HuH-7.5 (cell line): ENCODE data around the gene USF1.

Source experiments
- DNase-seq: peaks from one replicate; pipeline ENCODE4 v3.0.0; 2011; ENCODE audit warnings: low spot score

USF1 gene, protein sequence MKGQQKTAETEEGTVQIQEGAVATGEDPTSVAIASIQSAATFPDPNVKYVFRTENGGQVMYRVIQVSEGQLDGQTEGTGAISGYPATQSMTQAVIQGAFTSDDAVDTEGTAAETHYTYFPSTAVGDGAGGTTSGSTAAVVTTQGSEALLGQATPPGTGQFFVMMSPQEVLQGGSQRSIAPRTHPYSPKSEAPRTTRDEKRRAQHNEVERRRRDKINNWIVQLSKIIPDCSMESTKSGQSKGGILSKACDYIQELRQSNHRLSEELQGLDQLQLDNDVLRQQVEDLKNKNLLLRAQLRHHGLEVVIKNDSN

DNA sequence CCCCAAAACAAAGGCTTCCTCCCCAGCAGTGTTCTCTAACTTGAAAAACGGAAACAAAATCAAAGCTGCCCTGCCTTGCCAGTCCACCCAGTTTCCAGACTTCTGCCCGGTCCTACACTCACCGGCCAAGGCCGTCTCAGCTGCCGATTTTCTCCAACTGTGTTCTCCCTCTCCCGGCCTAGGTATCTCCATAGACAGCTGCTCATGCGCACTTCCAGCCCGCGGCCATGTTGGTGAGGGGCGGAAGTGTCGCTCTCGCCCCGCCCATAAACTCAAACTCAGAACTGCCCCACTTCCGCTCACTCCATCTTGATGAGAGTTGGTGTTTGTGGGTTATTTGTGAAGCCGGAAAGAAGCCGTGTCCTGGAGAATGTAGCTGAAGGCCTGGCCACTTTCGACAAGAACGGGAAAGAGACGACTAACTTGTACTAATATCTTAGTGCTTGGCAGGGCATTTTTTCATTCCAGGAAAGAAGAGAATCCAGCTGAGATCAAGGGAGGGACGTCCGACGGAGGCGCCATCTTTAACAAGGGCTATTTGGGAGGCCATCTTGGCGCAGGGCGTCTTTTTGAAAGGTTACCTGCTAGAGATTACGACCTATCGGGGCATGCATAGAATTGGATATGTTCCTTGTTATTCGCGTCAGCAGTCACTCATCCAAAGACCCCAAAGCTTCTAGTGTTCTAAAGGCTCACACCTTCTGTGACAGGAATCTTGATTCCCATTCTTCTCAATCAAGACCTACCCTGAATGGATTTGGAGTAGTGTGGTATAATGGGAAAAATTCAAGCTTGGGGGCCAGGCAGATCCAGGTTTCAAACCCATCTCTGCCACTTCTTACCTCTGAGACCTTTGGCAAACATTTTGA is at the start of gene USF1:
Gene USF1 (minus strand): TSS at position 242 of the 869 bp plus-strand sequence. CDS start 2,702 bp downstream, outside the sequence.
- peak; percentile 90 for DNase-seq

DNA sequence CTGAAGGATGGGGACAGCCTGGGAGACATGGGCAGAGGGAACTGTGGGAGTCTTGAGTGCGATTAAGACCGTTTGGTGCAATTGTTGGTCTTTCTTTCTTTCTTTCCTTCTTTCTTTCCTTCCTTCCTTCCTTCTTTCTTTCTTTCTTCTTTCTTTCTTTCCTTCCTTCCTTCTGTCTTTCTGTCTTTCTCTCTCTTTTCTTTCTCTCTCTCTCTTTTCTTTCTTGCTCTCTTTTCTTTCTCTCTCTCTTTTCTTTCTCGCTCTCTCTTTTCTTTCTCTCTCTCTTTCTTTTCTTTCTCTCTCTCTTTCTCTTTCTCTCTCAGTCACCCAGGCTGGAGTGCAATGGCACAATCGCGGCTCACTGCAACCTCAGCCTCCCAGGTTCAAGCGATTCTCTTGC is 49.5 kb upstream of the USF1 start:
- no peak for DNase-seq

DNA sequence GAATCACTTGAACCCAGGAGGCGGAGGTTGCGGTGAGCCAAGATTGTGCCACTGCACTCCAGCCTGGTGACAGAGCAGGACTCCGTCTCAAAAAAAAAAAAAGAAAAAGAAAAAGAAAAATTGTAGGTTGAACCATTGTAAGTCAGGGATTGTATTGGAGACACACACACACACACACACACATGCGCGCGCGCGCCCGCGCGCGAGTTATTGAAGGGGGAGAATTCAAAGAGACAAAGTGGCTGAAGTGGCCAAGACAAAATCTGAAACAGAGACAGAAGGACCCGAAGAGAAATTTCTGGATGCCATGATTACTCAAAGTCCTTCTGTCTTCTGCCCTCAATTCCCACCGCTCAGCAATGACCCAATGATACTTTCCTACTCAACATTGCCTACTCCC is 48.7 kb upstream of the USF1 start:
- no peak for DNase-seq

DNA sequence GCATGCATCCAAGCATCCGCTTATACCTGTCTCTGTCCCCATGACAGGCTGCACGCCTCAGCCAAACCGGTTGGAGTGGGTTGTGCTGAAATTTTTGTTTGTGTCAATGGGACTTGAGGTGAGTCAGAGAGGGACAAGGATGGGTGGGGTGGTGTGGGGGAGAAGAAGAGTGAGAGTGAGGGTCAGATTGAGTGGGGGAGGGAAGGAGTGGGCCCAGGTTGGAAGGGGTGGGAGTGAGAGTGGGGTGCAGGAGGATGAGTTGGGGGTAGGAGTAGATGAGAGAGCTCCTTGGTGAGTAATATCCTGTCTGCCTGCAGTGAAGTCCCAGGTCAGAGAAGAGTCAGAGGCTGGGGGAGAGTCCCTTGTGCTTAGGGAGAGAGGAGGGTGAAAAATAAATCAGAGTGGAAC is 46.8 kb upstream of the USF1 start:
- no peak for DNase-seq

DNA sequence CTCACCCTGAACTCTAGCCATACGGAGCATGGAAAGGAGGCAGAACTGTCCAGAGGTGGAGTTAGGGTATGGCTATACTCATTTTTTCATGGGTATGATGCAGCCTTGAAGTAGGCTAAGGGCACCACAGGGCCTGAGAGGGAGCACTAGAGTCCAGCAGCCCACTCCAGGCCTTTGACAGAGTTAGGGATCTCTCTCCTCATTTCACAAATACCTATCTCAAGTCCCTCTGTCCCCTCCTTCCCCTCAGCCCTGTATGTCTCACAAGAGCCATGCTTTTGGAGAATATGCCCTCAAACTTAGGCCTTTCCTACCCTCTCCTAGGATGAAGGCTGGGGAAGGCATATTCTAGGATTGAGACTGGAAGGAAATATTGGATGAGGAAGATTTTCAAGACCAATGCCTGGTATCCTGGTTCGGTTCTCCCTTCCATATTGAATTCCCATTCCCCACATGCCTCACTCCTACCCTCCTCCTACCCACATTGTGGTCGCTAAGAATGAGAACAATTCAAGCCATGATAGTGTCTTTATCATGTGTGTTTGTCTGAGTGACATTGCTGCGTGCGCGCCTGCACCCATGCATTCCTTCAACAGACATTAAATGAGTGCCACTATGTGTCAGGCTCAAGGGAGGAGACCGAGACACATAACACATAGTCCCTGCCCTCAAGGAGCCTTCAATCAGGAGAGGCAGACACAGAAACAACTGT is 46.2 kb upstream of the USF1 start:
- DNase-seq = no peak

DNA sequence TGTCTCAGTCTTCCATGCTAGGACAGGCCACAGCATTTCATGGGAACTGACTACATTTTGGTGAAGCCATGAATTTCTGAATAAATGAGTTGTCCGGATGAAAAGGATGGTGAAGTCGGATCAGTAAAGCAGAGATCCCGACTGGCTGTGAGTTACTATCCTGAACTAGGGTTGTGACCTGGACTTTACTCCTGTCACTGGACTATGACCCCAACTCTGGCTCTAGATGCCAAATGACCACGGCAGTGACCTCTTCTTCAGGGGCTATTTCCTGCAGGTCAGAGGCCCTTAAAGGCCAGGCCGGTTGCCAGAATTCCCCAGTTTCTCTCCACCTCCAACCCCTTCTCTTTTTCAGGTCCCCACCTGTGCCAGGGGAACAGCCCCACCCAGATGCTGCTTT is 45.3 kb upstream of the USF1 start:
- DNase-seq = no peak

DNA sequence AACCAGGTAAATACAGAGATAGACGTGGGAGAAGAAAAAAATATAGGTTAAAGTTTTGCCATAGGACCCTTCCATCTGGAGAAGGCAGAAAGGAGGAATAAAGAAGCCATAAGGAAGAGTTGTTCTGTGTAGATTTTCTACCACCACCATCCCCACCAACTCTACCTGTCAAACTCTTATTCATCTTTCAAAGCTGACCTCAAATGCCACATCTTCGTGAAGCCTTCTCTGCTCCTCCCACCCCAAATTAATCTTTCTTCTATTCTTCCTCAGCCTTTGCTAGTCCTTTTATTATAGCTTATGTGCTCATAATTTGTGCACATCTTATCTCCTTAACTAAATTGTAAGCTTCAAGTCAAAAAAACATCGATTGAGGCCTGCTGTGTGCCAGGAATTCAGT is 44.8 kb upstream of the USF1 start:
- DNase-seq = no peak

DNA sequence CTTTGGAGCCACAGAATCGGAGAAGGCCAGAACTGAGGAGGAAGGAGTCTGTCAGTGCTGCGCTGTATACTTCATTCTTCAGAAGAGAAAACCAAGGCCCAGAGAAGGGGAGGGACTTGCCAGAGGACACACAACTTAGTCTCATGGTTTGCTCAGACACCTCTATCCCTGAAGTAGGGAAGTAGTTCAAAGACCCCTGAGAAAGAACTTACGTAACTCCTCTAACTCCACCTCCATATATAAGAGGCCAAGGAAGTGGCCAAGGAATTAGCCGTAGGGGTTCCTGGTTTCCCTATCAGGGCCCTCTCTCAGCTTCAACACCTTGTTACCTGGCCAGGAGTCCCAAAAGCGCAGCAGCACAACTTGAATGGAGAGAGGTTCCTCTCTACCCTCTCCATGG is 44.2 kb upstream of the USF1 start:
- DNase-seq = no peak

DNA sequence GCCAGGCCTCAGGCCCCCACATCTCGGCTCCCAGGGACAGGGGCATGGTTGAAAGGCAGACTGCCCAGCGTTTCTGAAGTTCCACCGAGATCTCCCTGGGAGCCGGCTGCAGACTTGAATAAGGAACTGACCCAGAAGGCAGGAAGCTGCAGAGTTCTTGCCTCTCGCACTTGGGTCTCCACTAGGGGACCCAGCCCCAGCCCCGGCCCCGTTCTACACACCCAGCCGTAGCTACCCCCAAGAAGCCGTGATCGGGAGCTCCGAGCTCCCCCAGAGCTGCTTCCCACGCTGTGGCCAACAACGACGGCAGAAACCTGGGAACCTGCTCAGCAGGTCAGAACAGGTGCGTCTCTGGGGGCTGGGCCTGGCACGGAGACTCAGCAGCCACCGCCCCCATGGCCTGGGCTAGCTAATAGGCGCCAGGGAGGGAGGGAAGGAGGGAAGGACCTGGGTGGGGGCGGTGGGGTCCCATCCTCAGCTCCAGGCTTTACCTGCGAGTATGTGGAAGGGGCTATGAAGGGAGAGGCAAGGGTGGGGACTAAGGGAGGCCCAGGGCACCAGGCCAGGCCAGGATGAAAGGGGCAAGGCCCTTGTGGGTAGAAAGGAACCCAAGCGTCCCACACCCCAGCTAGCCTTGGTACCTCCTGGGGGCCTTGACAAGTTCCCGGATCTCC is 43.6 kb upstream of the USF1 start, which contains the start of gene NECTIN4:
Gene NECTIN4 (minus strand): TSS at position 308 of the 674 bp plus-strand sequence. CDS start 262 bp downstream, at position 46.
- DNase-seq = no peak

DNA sequence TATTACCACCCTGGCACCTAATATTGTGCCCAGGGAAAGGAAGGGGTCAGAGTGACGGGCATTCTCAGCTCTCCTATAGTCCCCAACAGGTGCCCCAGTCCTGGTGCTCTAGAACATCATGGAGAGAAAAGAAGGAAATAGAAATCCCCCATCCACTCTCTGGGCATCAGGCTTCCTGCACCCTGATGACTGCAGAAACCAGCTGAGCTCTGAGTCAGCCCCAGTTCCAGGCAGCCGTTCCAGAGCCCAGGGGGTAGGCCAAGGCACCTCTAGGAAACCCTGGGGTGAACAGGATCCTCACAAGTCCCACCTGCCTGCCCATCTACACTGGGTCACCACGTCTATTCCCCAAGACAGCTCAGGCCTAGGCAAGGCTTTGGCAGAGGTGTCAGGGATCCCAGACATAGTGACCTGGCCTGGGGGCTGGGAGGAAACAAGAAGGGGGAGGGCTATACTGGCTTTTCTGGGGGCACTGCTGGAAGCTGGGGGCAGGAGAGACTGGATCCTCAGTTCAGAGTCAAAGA is 42.9 kb upstream of the USF1 start:
- no peak for DNase-seq

DNA sequence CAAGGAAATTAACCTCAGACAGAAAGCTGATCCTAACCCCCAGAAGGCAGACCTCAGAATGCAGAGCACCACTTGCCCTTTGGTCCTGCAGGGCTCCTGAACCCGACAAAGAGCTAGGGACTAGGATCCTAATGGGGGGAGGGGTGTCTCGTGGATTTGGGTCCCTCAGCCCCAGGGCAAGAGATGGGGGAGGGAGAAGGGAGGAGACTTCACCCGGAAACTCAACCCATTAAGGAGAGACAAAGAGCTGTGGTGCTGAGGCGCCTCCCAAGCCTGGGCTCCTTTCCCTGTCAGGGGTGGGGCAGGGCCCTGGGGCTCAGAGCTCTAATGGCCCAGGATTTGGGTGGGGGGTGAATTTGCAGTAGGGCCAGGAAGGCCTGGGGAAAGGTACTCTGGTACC is 40.7 kb upstream of the USF1 start:
- DNase-seq = no peak

DNA sequence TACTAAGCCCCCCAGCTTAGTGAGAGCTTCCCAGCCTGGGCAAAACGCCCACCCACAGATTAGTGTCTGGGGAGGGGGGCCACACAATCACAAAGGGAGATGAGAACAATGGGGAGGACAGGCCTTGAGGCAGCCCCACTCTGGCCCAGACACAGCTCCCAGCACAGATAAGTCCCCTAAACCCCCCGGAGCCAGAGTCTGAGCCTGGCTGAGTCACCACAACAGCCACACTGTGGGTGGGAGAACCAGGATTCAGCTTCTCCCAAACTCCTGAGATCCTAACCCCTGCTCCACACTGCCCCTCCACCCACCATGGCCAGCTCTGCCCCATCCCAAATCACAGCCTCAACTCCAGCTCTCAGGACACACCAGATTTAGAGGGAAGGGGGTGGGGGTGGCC is 39.4 kb upstream of the USF1 start:
- DNase-seq = no peak

DNA sequence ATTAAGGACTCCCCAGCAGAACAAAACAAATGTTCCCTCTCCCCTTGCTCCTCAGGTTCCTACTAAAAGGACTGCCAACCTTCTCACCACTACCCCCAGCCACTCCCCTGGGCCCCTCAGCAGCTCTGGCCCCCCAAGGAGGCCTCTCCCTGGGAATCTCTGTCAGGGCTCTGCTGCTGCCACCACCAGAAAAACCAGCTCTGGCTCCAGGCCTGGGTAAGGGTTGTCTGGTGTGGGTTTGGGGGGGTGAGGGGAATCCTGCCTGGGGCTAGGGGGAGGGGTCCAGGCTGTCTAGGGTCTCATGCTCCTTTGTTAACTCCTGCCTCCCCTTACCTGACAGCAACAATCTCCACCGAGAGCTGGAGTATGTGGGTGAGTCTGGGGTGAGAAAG is 38.8 kb upstream of the USF1 start:
- DNase-seq = no peak

DNA sequence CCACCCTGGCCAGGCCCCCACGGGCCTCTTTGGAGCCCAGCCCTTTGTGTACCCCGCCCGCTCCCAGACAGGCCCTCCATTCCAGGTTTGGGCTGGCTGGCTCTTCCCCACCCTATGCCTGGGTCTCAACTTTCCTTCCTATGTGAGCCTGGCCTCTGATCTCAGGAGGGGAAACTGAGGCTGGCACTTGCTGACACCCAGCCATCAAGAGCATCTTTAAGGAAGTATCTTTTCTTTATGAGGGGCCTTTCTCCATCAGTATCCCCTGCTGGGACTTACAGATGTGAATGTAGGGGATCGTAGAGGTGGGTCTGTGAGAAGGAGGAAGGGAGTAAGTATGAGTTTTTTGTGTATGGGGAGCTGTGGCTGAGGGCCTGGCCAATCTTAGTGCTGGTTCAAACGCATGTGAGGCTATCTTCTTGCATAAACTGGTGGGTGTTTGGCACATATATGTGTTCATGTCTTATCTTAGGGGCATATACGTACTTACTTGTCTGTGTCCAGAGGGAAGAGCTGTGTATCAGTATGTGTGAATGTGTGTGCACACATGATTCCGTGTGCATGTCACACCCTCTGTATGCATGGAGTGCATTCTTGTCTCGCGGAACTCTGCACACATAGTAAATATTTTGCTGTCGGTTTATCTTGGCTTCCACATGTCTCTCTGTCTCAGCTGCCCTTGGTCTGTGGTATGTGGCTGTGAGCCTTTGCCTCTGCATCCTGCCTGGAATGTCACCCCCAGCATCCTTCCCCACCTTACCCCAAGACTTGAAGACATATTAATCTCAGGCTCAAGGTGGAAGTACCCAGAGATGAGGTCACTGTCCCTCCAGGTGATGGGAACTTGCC is 38.2 kb upstream of the USF1 start:
- DNase-seq = no peak

DNA sequence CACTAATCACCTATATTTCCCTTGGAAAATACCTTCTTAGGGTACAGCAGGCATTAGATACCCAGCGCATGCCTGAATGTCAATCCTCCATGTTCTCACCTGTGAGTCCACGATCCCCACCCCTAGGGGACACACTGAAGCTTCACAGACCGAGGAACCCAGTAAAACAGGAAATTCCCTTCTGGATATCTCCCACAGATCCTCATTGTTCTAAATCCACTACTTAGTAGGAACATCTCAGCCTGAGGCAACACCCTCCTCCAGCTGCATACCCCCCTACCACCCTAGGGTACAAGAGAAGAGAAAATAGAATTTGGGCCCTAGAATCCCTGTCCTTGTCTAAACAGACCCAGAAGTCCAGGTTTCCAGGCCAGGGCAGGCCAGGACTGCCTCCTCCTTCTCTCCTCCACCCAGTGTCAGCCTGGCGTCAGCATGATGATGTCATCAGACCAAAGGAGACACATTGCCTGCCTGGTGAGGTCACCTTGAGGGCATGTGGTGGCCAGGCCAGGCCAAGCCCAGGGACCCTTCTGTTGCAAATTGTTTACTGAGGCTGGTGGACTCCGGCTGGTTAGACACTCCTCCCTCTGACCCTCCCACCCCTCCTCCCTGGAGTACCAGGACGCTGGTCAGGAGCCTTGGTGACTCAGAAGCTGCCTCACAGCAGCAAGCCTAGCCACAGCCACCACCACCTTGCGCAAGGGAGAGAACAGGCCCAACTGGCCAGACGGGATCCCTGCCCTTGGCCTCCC is 37.4 kb upstream of the USF1 start:
- DNase-seq = peak; percentile 47

DNA sequence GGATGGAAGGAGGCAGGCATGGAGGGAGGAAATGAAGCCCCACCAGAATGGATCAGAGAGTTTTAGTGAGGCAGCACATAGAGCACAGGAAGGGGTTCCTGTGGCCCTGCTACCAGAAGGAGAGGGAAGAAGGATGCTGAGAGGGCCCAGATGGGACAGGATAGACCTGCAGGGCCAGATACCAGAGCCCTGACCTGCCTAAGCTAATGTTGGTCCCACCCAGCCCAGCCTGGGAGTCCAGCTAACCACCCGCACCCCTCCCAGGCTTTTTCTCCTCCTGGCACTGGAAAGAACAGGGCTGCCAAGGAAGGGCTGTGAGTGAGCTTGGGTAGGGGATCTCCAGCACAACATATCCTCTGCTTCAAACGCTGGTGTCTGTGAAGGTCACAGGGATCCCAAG is 36.7 kb upstream of the USF1 start:
- no peak for DNase-seq

DNA sequence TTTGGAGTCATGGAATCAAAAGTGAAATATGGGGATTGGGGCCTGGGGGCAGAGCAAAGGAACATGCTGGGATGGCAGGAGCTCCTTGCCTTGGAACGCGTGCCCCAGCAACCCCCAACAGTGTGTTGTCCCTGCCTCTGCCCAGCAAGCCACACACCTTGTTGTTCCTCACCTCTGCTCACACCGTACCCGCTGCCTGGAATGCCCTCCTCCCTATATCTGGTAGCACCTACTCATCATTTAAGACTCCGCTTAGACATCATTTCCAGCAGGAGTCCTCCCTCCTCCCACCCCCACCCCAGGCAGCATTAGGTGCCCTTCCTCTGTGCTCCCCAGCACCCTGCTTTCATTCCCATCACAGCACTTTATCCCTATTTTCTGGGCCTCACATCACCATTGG is 35.7 kb upstream of the USF1 start:
- no peak for DNase-seq

DNA sequence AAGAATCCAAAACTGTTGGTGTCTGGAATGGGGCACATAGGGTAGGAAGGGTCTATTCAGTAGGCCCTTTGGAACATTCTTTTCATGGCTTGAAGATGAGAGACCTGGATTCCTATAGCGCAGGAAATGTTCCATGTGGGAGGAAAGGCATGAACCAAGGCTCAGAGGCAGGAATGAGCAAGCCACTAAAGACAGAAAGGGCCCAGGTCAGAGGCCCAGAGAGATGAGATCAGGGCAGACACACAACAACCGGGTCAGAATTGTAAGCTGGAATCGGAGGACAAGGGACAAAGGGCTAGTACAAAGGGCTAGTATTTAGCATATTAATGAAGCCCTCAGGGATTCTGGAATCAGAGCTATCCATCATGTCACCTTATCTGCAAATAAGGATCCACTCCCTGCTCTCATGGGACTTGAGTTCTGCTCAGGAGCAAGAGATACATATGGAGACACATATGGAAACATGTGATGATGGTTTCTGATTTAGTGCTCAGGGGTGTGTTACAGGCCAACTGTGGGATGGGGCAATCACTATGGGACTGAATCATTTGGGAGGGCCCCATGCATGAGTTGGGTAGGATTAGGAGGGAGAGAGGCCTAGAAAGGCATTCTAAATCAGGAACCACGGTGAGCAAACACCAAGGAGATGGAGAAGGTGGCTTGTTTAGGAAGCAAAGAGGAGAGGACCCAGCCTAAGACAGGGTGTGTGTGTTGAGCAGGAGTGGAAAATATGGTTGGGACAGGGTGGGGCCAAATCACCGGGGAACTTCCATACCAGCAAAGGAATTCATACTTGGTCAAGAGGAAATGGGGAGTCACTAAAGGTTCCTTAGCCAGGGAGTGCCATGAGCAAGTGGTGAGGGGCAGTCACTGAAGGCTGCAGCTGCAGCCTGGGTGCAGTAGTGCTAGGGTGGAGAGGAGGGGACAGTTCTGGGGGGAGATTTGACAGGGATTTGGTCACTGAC is 34.9 kb upstream of the USF1 start:
- DNase-seq = no peak
